Retinal pigment epithelial cell (primary cell): ENCODE data around the gene HPD.

ENCODE experiments used
- DNase-seq: peaks from one replicate; pipeline ENCODE4 v3.0.0-alpha.2; 2010; ENCODE audit warnings: low read depth
- H3K4me3 ChIP-seq: 2 replicates; pipeline ENCODE4 v1.5.1; 2011; ENCODE audit warnings: mild to moderate bottlenecking, low read length, control low read depth, moderate library complexity
- CTCF ChIP-seq: conservative IDR thresholded peaks from 2 replicates; pipeline ENCODE4 v1.5.1; 2011; ENCODE audit warnings: low read depth, low read length, control low read depth, inconsistent platforms

The HPD gene

DNA sequence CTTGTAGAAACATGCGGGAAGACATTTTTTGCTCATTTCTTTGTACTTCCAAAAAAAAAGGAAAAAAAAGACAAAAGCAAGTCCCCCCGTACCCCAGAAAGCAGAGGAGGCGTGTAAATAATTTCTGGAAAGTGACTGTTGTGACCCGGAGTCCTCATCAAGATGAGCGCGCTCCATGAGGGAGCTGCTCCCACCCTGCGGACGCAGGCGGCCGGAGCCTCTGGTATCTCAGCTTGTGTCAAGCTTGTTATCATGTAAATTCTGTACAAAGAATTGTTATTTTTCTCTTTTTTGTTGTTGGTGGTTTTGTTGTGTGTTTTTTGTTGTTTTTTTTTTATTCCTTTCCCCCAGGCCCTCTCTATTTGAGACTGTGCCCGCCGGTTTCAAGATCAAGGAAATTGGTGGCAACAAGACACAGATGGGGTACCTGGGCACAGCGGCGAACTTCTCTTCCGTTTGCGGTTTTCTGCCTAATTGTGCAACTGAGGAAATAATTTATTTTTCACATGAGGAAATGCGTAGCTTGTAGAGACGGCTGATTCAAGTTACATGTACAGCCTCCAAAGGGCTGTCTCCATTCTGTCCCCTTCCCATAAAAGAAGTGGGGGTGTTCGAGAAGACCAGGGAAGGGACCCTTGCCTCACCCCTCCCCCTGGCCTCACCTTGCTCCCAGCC is 27.0 kb downstream of the HPD start:
- DNase-seq: no peak
- no peak for TF ChIP-seq CTCF
- H3K4me3 ChIP-seq: no peak overlapping the region

- TF ChIP-seq CTCF: no peak
- H3K4me3 ChIP-seq: no peak overlapping the region
Measured at GRCh38 chr12:121830588-121831265, 27.9 kb downstream of the HPD start.

GRCh38 chr12:121830134-121830533 is 28.5 kb downstream of the HPD start:
- TF ChIP-seq CTCF: no peak
- H3K4me3 ChIP-seq: no peak overlapping the region
- DNase-seq: no peak

More at GRCh38 chr12:121830588-121831265, 27.9 kb downstream of the HPD start:
- no peak for DNase-seq

DNA sequence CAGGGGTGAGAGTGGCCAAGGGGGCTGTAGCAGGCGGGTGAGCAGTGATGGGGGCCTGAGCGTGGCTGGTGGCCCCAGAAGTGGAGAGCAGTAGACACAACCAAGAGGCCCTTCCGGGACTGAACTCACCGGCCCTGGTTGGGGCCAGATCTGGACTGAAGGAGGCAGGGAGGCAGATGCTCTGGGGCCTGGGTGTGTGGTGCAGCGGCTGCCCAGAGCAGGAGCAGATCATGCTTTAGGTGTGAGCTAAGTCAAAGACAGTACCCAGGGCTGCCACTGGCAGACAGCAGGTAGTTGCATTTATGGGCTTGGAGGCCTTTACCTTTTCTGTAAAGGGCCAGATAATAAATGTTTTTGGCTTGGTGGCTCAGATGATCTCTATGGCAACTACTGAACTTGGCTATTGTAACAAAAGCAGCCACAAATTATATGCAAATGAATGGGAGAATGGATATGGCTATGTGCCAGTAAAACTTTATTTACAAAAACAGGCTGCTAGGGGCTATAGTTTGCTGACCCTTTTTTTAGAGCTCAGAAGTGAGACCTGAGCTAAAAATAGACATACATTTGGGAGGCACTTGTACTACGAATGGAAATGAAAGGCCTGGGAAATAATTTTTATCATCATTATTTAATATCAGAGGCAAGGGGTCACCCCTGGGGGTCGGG is 29.3 kb downstream of the HPD start:
- DNase-seq: no peak
- TF ChIP-seq CTCF: no peak
- no peak overlapping the region for H3K4me3 ChIP-seq

DNA sequence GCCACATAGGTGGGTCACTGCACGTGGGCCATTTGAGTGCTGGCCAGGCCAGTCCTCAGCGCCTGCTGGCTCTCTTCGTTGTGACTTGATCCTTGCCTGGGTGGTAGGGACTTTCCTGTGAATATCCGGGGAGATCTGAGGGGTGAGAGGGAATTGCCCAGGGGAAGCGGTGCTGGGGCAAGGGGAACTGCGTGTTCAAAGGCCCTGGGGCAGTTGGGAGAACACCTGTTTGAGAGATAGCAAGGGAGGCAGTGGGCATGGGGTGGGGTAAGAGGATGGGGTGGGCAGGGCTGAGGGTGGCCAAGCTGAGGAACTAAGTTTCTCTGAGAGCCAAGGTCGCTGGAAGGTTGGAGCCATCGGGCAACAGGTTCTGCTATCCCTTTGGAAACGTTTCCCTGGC is 29.8 kb downstream of the HPD start:
- no peak for DNase-seq
- no peak overlapping the region for H3K4me3 ChIP-seq
- no peak for TF ChIP-seq CTCF

DNA sequence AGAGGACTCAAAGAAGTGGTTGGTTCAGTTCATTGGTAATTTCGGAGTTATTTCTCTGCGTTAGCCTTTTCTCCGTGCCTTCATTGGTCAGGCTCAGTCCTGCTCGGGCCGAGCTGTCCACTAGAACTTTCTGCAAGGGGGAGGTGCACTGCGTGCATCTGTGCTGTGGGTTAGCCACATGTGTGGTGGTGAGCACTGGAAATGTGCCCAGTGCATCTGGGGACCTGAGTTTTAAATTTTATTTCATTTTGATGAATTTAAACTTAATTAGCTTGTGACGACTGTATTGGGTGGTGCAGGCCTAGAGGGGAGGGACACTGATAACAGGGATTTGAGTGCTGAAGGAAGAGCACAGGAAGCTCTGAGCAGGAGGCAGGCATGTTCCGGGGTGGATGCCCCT is 30.4 kb downstream of the HPD start:
- no peak for DNase-seq
- no peak for TF ChIP-seq CTCF
- no peak overlapping the region for H3K4me3 ChIP-seq
